Thymus (tissue), 11 donors: Measurements from ENCODE around the gene TKFC. TPM values are rescaled to one million over a fixed set of nuclear protein-coding genes. Genes with fewer than 3 reads are reported as not detected.

Experiments
- DNase-seq, 9 donors: peaks; one replicate each; pipeline ENCODE4 v3.0.0-alpha.2; 2013; ENCODE audit warnings: low spot score in 9 of 9, low read depth in 6 of 9, missing footprints in 1 of 9
- H3K27ac ChIP-seq, 2 donors: one replicate each; pipeline ENCODE4 v1.5.1; 2013; ENCODE audit warnings: control low read depth in 1 of 2, low read depth in 1 of 2, low read length in 1 of 2, mild to moderate bottlenecking in 1 of 2, moderate library complexity in 1 of 2
- H3K27me3 ChIP-seq, 2 donors: one replicate each; pipeline ENCODE4 v1.5.1; 2013; ENCODE audit warnings: low read length in 1 of 2; ENCODE audit not compliant: control insufficient read depth in 2 of 2, insufficient read depth in 1 of 2
- H3K36me3 ChIP-seq, 2 donors: one replicate each; pipeline ENCODE4 v1.5.1; 2013; ENCODE audit warnings: low read length in 1 of 2, mild to moderate bottlenecking in 1 of 2, moderate library complexity in 1 of 2; ENCODE audit not compliant: control insufficient read depth in 2 of 2, insufficient read depth in 2 of 2
- H3K4me1 ChIP-seq, 2 donors: one replicate each; pipeline ENCODE4 v1.5.1; 2013; ENCODE audit warnings: low read length in 2 of 2; ENCODE audit not compliant: control insufficient read depth in 2 of 2, insufficient read depth in 2 of 2
- H3K4me3 ChIP-seq, 2 donors: one replicate each; pipeline ENCODE4 v1.5.1; 2013; ENCODE audit warnings: low read length in 2 of 2, control low read depth in 1 of 2, mild to moderate bottlenecking in 1 of 2
- H3K9me3 ChIP-seq, 2 donors: one replicate each; pipeline ENCODE4 v1.5.1; 2013; ENCODE audit warnings: low read length in 1 of 2, mild to moderate bottlenecking in 1 of 2; ENCODE audit not compliant: control insufficient read depth in 2 of 2, insufficient read depth in 1 of 2
- WGBS: extraction: QIAGEN DNeasy Blood & Tissue Kit; methylation state at CpG from one replicate; pipeline ENCODE4 v1.1.7; 2013; 5-methylcytosine and 5-hydroxymethylcytosine counted together
- polyA plus RNA-seq: library from polyadenylated mRNA; stranded (reverse); fragments of 200-250 nt; gene quantifications from one replicate; pipeline ENCODE4 v1.2.3, GENCODE V29; 2013
- total RNA-seq: library from RNA; stranded (reverse); fragments of 120-200 nt; gene quantifications from one replicate; pipeline ENCODE4 v1.2.4, GENCODE V29; 2013
- donor health status: healthy.

The TKFC gene
- total and polyA plus RNA-seq, 2 donors, result 19.8 to 47.4 TPM

DNA sequence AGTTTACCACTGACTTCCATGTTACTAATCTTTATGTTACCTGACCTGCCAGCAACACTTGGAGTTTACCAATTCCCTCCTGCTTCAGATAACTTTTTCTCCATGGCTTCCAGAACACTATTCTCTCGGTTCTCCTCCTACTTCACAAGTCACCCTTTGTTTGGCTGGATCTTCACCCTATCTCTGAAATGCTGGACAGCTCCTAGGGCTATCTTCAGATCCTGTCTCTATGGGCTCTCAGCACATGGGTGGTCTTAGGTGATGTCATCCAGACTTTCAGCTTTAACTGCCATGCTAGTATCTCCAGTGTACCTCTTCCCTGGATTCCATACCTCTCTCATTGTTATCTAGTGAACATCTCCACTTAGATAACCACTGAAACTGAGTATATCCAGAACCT, 25.7 kb upstream of the TKFC start:
- 98% methylated on average over 1 of the region's 1 CpG for WGBS
- Histone ChIP-seq H3K9me3 (peaks cover 0 to 2% of the 10 kb centered on the region in 2 donors), H3K27ac (no peak overlapping the region), H3K4me1 (no peaks in the 10 kb centered on the region), H3K36me3 (peaks cover 92 to 94% of the 10 kb centered on the region in 2 donors), H3K4me3 (no peak overlapping the region), H3K27me3 (no peaks in the 10 kb centered on the region)
- DNase-seq, result no peak

- Histone ChIP-seq H3K4me1 (no peaks in the 10 kb centered on the region), H3K27ac (no peak overlapping the region), H3K27me3 (no peaks in the 10 kb centered on the region), H3K9me3 (peaks cover 0 to 2% of the 10 kb centered on the region in 2 donors), H3K36me3 (peaks cover 90 to 95% of the 10 kb centered on the region in 2 donors), H3K4me3 (no peak overlapping the region)
- WGBS, result 95% methylated on average over 4 of the region's 4 CpGs
- no peak for DNase-seq
Measured at GRCh38 chr11:61309141-61309540, 23.9 kb upstream of the TKFC start.

DNA sequence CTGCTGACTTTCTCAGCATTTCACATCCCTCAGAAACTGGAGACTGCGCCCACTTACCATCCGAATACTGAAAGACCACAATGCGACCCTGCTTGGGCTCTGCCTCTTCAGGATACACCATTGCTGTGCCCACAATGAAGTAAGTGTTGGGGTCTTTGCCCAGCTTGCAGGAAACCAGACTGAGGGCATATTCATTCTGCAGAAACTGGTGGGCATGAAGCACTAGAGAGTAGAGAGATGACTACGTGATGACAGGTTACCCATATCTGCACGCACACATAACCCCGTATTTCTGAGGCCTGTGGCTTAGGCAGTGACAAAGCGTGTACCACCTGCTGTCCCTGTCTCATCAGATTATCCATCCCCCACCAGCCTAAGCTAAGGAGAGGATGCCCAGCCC, 23.3 kb upstream of the TKFC start:
- Histone ChIP-seq H3K36me3 (peaks cover 91 to 95% of the 10 kb centered on the region in 2 donors), H3K27me3 (no peaks in the 10 kb centered on the region), H3K4me3 (no peak overlapping the region), H3K4me1 (no peaks in the 10 kb centered on the region), H3K9me3 (peaks cover 0 to 2% of the 10 kb centered on the region in 2 donors), H3K27ac (no peak overlapping the region)
- 98% methylated on average over 7 of the region's 7 CpGs for WGBS
- no peak for DNase-seq

- H3K27ac ChIP-seq, result no peak overlapping the region
- no peaks in the 10 kb centered on the region for H3K4me1 ChIP-seq
- 97% methylated on average over 8 of the region's 8 CpGs for WGBS
- H3K9me3 ChIP-seq, result peaks cover 0 to 2% of the 10 kb centered on the region in 2 donors
- DNase-seq, result no peak
- H3K27me3 ChIP-seq, result no peaks in the 10 kb centered on the region
- H3K36me3 ChIP-seq, result peaks cover 92 to 93% of the 10 kb centered on the region in 2 donors
- H3K4me3 ChIP-seq, result no peak overlapping the region
Measured at GRCh38 chr11:61310749-61311148, 22.3 kb upstream of the TKFC start.

DNA sequence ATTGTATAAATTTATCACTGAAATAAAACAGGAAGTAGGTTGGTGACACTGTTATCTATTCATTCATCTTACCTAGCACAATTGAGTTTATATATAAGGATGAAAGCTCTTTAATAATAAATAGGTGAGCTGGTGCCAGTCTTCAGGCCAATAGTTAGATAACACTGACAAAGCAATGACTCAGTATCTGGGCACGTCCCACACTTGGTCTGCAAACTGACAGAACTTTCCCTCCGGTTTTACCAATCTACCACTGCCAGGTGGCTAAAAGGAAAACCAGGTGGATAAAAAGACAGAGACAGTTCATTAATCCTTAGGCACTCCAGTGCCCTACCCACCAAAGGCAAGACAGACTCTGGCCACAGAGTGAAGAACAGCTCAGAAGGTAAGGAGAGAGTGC, 17.8 kb upstream of the TKFC start:
- Histone ChIP-seq H3K36me3 (peaks cover 60 to 85% of the 10 kb centered on the region in 2 donors), H3K4me3 (no peak overlapping the region), H3K27me3 (no peaks in the 10 kb centered on the region), H3K27ac (no peak overlapping the region), H3K4me1 (no peaks in the 10 kb centered on the region), H3K9me3 (peaks cover 0 to 2% of the 10 kb centered on the region in 2 donors)
- DNase-seq, result no peak
- 97% methylated on average over 2 of the region's 2 CpGs for WGBS

GRCh38 chr11:61325649-61326414, 7.2 kb upstream of the TKFC start:
- WGBS, result 96% methylated on average over 2 of the region's 2 CpGs
- Histone ChIP-seq H3K36me3 (peaks cover 81 to 91% of the 10 kb centered on the region in 2 donors), H3K4me3 (no peak overlapping the region), H3K27me3 (no peaks in the 10 kb centered on the region), H3K4me1 (no peaks in the 10 kb centered on the region), H3K9me3 (no peaks in the 10 kb centered on the region), H3K27ac (no peak overlapping the region)
- DNase-seq, result peak in 1 of 9 donors; percentile 23

- Histone ChIP-seq H3K27me3 (no peaks in the 10 kb centered on the region), H3K36me3 (peaks cover 64 to 83% of the 10 kb centered on the region in 2 donors), H3K4me3 (no peak overlapping the region), H3K27ac (no peak overlapping the region), H3K9me3 (no peaks in the 10 kb centered on the region), H3K4me1 (peaks cover 10 to 13% of the 10 kb centered on the region in 2 donors)
- no peak for DNase-seq
Measured at GRCh38 chr11:61327669-61328071, 5.4 kb upstream of the TKFC start.

DNA sequence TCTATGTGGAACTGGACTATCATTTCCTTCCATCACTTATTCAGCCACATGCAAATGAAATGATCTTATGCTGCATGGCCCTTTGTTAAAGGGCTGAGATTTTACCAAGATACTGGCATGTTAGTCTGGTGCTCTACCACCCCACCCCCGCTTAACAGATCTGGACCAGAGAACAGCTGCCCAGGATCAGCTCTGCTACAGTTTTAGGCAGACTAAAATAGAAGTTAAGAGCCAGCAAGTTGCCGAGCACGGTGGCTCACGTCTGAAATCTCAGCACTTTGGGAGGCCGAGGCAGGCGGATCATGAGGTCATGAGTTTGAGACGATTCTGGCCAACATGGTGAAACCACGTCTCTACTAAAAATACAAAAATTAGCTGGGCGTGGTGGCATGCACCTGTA, 4.7 kb upstream of the TKFC start:
- H3K4me1 ChIP-seq, result peaks cover 10 to 15% of the 10 kb centered on the region in 2 donors
- no peak overlapping the region for H3K4me3 ChIP-seq
- no peaks in the 10 kb centered on the region for H3K9me3 ChIP-seq
- H3K36me3 ChIP-seq, result peaks cover 57 to 76% of the 10 kb centered on the region in 2 donors
- WGBS, result 97% methylated on average over 9 of the region's 9 CpGs
- DNase-seq, result no peak
- no peaks in the 10 kb centered on the region for H3K27me3 ChIP-seq
- no peak overlapping the region for H3K27ac ChIP-seq

DNA sequence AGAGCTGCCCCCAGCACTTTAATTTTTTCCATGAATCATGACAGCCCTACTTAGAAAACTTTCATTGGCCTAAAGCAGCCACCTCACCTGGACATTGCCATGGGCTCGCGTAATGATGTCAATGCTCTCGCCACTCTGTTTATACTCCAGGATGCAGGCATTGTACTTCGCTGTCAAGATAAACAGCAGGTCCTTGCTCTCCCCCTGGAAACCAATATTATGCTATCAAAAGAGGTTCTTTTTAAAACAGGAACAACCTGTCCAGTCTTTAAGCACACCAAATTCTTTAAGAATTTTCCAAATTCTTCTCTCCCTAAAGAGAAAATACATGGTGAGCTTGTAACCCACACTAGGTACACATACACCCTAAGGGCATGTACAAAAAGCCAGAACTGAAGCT, 3.2 kb upstream of the TKFC start:
- 98% methylated on average over 4 of the region's 4 CpGs for WGBS
- peaks cover 10 to 28% of the 10 kb centered on the region in 2 donors for H3K4me1 ChIP-seq
- H3K4me3 ChIP-seq, result no peak overlapping the region
- H3K27ac ChIP-seq, result no peak overlapping the region
- no peaks in the 10 kb centered on the region for H3K27me3 ChIP-seq
- H3K9me3 ChIP-seq, result no peaks in the 10 kb centered on the region
- H3K36me3 ChIP-seq, result peaks cover 45 to 63% of the 10 kb centered on the region in 2 donors
- no peak for DNase-seq
